ENCODE results near the gene MRFAP1L1. TPM values are rescaled to one million over a fixed set of nuclear protein-coding genes. Genes with fewer than 3 reads are reported as not detected.
A peak's percentile ranks its signal among the peaks of the same experiment; 100 is the strongest.

MRFAP1L1 gene
- total and polyA plus RNA-seq, 2 experiments from 2014 or later, result 61.6 to 73.8 TPM

DNA sequence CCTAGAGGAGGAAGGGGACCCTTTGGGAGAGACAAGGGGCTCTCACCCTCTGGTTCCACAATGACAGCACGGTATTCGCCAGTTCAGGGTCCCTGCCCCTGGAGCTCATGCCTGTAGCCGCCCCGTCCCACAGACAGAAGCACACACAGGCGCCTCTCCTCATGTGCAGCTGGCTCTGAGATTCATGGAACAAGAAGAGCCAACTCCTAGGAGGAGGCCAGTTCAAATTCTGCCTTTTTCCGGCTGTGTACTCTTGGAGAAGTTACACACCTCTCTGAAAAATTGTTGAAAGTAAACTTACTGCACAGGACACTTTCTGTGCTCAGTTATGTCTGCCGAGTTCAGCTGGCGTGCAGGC is 21.6 kb upstream of the MRFAP1L1 start (continued):
- TF ChIP-seq CREB1 (CRISPR knock-in tag; IDR thresholded peaks at IDR 0.05; ENCODE audit: low read depth), result no peak
- TF ChIP-seq, protein P1, sequence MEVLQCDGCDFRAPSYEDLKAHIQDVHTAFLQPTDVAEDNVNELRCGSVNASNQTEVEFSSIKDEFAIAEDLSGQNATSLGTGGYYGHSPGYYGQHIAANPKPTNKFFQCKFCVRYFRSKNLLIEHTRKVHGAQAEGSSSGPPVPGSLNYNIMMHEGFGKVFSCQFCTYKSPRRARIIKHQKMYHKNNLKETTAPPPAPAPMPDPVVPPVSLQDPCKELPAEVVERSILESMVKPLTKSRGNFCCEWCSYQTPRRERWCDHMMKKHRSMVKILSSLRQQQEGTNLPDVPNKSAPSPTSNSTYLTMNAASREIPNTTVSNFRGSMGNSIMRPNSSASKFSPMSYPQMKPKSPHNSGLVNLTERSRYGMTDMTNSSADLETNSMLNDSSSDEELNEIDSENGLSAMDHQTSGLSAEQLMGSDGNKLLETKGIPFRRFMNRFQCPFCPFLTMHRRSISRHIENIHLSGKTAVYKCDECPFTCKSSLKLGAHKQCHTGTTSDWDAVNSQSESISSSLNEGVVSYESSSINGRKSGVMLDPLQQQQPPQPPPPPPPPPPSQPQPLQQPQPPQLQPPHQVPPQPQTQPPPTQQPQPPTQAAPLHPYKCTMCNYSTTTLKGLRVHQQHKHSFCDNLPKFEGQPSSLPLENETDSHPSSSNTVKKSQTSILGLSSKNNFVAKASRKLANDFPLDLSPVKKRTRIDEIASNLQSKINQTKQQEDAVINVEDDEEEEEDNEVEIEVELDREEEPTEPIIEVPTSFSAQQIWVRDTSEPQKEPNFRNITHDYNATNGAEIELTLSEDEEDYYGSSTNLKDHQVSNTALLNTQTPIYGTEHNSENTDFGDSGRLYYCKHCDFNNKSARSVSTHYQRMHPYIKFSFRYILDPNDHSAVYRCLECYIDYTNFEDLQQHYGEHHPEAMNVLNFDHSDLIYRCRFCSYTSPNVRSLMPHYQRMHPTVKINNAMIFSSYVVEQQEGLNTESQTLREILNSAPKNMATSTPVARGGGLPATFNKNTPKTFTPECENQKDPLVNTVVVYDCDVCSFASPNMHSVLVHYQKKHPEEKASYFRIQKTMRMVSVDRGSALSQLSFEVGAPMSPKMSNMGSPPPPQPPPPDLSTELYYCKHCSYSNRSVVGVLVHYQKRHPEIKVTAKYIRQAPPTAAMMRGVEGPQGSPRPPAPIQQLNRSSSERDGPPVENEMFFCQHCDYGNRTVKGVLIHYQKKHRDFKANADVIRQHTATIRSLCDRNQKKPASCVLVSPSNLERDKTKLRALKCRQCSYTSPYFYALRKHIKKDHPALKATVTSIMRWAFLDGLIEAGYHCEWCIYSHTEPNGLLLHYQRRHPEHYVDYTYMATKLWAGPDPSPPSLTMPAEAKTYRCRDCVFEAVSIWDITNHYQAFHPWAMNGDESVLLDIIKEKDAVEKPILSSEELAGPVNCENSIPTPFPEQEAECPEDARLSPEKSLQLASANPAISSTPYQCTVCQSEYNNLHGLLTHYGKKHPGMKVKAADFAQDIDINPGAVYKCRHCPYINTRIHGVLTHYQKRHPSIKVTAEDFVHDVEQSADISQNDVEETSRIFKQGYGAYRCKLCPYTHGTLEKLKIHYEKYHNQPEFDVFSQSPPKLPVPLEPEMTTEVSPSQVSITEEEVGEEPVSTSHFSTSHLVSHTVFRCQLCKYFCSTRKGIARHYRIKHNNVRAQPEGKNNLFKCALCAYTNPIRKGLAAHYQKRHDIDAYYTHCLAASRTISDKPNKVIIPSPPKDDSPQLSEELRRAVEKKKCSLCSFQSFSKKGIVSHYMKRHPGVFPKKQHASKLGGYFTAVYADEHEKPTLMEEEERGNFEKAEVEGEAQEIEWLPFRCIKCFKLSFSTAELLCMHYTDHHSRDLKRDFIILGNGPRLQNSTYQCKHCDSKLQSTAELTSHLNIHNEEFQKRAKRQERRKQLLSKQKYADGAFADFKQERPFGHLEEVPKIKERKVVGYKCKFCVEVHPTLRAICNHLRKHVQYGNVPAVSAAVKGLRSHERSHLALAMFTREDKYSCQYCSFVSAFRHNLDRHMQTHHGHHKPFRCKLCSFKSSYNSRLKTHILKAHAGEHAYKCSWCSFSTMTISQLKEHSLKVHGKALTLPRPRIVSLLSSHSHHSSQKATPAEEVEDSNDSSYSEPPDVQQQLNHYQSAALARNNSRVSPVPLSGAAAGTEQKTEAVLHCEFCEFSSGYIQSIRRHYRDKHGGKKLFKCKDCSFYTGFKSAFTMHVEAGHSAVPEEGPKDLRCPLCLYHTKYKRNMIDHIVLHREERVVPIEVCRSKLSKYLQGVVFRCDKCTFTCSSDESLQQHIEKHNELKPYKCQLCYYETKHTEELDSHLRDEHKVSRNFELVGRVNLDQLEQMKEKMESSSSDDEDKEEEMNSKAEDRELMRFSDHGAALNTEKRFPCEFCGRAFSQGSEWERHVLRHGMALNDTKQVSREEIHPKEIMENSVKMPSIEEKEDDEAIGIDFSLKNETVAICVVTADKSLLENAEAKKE (CRISPR knock-in tag; IDR thresholded peaks at IDR 0.05), result no peak

GRCh38 chr4:6730603-6731317 is 21.1 kb upstream of the MRFAP1L1 start:
- Histone ChIP-seq H3K4me2 (no peak overlapping the region), H4K20me1 (replicated peaks; ENCODE audit: insufficient read depth) (no peaks in the 10 kb centered on the region), H3K4me1 (ENCODE audit: insufficient read depth) (no peaks in the 10 kb centered on the region; the same call in 1 of the 2 replicates), H3K27me3 (ENCODE audit: insufficient read depth) (no peaks in the 10 kb centered on the region), H3K4me3 (no peak overlapping the region), H3K36me3 (ENCODE audit: insufficient read depth) (no peaks in the 10 kb centered on the region), H3K79me2 (replicated peaks; ENCODE audit: insufficient read depth) (no peaks in the 10 kb centered on the region), H2AFZ (peak overlapping the region; percentile 83), H3F3A (replicated peaks; ENCODE audit: low read depth) (peaks cover 5% of the 10 kb centered on the region), H3K27ac (ENCODE audit: low read depth) (no peak overlapping the region), H3K9me2 (ENCODE audit: insufficient read depth) (no peaks in the 10 kb centered on the region)
- no peak for TF ChIP-seq ZNF114 (CRISPR knock-in tag; IDR thresholded peaks at IDR 0.05)
- TF ChIP-seq EZH2 (IDR thresholded peaks at IDR 0.05; ENCODE audit: low read depth, unreplicated experiment), result no peak
- TF ChIP-seq CREB1 (CRISPR knock-in tag; IDR thresholded peaks at IDR 0.05; ENCODE audit: low read depth), result no peak
- TF ChIP-seq, protein P2, sequence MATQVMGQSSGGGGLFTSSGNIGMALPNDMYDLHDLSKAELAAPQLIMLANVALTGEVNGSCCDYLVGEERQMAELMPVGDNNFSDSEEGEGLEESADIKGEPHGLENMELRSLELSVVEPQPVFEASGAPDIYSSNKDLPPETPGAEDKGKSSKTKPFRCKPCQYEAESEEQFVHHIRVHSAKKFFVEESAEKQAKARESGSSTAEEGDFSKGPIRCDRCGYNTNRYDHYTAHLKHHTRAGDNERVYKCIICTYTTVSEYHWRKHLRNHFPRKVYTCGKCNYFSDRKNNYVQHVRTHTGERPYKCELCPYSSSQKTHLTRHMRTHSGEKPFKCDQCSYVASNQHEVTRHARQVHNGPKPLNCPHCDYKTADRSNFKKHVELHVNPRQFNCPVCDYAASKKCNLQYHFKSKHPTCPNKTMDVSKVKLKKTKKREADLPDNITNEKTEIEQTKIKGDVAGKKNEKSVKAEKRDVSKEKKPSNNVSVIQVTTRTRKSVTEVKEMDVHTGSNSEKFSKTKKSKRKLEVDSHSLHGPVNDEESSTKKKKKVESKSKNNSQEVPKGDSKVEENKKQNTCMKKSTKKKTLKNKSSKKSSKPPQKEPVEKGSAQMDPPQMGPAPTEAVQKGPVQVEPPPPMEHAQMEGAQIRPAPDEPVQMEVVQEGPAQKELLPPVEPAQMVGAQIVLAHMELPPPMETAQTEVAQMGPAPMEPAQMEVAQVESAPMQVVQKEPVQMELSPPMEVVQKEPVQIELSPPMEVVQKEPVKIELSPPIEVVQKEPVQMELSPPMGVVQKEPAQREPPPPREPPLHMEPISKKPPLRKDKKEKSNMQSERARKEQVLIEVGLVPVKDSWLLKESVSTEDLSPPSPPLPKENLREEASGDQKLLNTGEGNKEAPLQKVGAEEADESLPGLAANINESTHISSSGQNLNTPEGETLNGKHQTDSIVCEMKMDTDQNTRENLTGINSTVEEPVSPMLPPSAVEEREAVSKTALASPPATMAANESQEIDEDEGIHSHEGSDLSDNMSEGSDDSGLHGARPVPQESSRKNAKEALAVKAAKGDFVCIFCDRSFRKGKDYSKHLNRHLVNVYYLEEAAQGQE (IDR thresholded peaks at IDR 0.05; ENCODE audit: unreplicated experiment), result no peak
- no peak for TF ChIP-seq NANOG (IDR thresholded peaks at IDR 0.05; ENCODE audit: borderline replicate concordance)
- TF ChIP-seq EZH2phosphoT487 (IDR thresholded peaks at IDR 0.05; ENCODE audit: unreplicated experiment), result no peak
- TF ChIP-seq, protein P3, sequence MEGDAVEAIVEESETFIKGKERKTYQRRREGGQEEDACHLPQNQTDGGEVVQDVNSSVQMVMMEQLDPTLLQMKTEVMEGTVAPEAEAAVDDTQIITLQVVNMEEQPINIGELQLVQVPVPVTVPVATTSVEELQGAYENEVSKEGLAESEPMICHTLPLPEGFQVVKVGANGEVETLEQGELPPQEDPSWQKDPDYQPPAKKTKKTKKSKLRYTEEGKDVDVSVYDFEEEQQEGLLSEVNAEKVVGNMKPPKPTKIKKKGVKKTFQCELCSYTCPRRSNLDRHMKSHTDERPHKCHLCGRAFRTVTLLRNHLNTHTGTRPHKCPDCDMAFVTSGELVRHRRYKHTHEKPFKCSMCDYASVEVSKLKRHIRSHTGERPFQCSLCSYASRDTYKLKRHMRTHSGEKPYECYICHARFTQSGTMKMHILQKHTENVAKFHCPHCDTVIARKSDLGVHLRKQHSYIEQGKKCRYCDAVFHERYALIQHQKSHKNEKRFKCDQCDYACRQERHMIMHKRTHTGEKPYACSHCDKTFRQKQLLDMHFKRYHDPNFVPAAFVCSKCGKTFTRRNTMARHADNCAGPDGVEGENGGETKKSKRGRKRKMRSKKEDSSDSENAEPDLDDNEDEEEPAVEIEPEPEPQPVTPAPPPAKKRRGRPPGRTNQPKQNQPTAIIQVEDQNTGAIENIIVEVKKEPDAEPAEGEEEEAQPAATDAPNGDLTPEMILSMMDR (conservative IDR thresholded peaks at IDR 0.05; ENCODE audit: low read depth in 2 of 2), result no peak
- no peak for TF ChIP-seq ZNF331 (CRISPR knock-in tag; IDR thresholded peaks at IDR 0.05; ENCODE audit: low read depth)
- TF ChIP-seq STAT1 (IDR thresholded peaks at IDR 0.05; ENCODE audit: unreplicated experiment), result no peak
- Mint-ChIP-seq H3K36me3 (ENCODE audit: low read depth) (no peaks in the 10 kb centered on the region), H3K27ac (no peak overlapping the region), H3K27me3 (ENCODE audit: insufficient read depth, low read depth, poor library complexity) (peaks cover 5% of the 10 kb centered on the region), H3K9me3 (no peaks in the 10 kb centered on the region), H3K4me3 (no peak overlapping the region), H3K4me1 (peaks cover 17% of the 10 kb centered on the region)
- ATAC-seq (no peak), DNase-seq (ENCODE audit: low spot score) (peak; percentile 29)
